ENCODE results near the gene SIGLEC1. TPM values are rescaled to one million over a fixed set of nuclear protein-coding genes. Genes with fewer than 3 reads are reported as not detected.

SIGLEC1 gene
- not detected in 2 replicates for total RNA-seq
- polyA plus RNA-seq, result not detected in 2 replicates
- not detected in 2 replicates for polyA plus RNA-seq (2011; cell fraction: cytosol; rRNA removed)
- not detected in 2 replicates for polyA plus RNA-seq (2011; cell fraction: nucleus; rRNA removed)
- not detected in 2 replicates for polyA plus RNA-seq (2012)
- not detected in 2 replicates for polyA minus RNA-seq
- not detected for polyA minus RNA-seq (2011; cell fraction: cytosol; rRNA and poly(A)+ RNA removed)
- polyA minus RNA-seq (2011; cell fraction: nucleus; rRNA and poly(A)+ RNA removed), result not detected in 2 replicates
- Bru-seq, nascent RNA, result percentile 5 among the genes with signal in this experiment
- BruChase-seq, experiment 1, labeled RNA remaining after a 6-hour chase, result not detected
- BruChase-seq, experiment 2, labeled RNA remaining after a 2-hour chase, result not detected
- long read RNA-seq, result 0 reads

DNA sequence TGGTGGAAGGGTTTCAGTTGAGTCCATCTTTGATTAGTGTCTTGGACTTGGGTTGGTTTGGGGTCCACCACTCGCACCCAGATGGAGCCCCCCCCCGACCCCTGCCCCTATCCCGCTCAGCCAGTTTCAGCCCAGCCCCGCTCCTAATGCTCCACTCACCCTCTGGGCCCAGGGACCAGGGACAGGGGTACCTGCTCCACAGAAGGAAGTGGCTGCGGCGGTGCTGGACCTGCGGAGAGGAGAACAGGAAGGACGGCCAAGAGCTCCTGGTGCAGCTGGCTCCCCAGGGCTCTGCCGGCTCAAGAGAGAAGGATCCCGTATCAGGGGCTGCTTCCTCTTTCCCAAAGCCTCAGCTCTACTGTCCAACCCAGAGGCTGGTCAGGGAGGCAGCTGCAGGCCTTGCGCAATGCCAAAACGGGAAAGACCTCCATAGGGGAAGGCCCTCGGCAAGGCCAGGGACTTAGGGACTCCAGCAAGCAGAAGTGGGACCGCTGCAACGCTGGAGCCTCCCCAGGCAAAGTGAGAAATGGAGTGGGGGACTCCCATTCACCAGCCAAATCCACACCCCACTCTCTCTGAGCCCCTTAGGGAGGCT is at the start of gene SIGLEC1:
TSS of gene SIGLEC1 (minus strand) at position 322 of the 595 bp plus-strand sequence. CDS start 5,472 bp downstream, outside the sequence.
- dilution Hi-C loops (cut with MboI; ENCODE audit: extremely low pct_ligation_motif_present, low sequenced_read_pairs), result no loop called here
- no peaks in the 10 kb centered on the region for H4K20me1 ChIP-seq (replicated peaks; ENCODE audit: control insufficient read depth, extremely low read depth, insufficient read depth, low read length)
- no peaks in the 10 kb centered on the region for H3K27me3 ChIP-seq (ENCODE audit: control insufficient read depth in 2 of 2, insufficient read depth in 2 of 2, low read length in 2 of 2)
- TF ChIP-seq, protein P1, sequence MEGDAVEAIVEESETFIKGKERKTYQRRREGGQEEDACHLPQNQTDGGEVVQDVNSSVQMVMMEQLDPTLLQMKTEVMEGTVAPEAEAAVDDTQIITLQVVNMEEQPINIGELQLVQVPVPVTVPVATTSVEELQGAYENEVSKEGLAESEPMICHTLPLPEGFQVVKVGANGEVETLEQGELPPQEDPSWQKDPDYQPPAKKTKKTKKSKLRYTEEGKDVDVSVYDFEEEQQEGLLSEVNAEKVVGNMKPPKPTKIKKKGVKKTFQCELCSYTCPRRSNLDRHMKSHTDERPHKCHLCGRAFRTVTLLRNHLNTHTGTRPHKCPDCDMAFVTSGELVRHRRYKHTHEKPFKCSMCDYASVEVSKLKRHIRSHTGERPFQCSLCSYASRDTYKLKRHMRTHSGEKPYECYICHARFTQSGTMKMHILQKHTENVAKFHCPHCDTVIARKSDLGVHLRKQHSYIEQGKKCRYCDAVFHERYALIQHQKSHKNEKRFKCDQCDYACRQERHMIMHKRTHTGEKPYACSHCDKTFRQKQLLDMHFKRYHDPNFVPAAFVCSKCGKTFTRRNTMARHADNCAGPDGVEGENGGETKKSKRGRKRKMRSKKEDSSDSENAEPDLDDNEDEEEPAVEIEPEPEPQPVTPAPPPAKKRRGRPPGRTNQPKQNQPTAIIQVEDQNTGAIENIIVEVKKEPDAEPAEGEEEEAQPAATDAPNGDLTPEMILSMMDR (IDR thresholded peaks at IDR 0.05; ENCODE audit: extremely low read depth in 1 of 2, insufficient read depth in 1 of 2, low read depth in 1 of 2, low read length in 2 of 2), result no peak
- no peak for TF ChIP-seq EZH2 (IDR thresholded peaks at IDR 0.05; ENCODE audit: borderline replicate concordance, low read depth, low read length, severe bottlenecking)
- TF ChIP-seq POLR2A (IDR thresholded peaks at IDR 0.05; ENCODE audit: low read depth, low read length), result no peak
- TF ChIP-seq, protein P2, sequence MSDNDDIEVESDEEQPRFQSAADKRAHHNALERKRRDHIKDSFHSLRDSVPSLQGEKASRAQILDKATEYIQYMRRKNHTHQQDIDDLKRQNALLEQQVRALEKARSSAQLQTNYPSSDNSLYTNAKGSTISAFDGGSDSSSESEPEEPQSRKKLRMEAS (IDR thresholded peaks at IDR 0.05; ENCODE audit: insufficient read depth, insufficient read length), result no peak
- TF ChIP-seq MYC (IDR thresholded peaks at IDR 0.05; ENCODE audit: low read depth, low read length), result no peak
- no peak for TF ChIP-seq POLR2AphosphoS5 (IDR thresholded peaks at IDR 0.05; ENCODE audit: insufficient read depth, low read depth, low read length)
- no peak for TF ChIP-seq FOS (IDR thresholded peaks at IDR 0.05; ENCODE audit: borderline replicate concordance, insufficient read depth, low read length)
- no peak for TF ChIP-seq JUN (IDR thresholded peaks at IDR 0.05; ENCODE audit: borderline replicate concordance, insufficient read depth, insufficient read length, low read depth)
- no peak for TF ChIP-seq GATA2 (IDR thresholded peaks at IDR 0.05; ENCODE audit: insufficient read depth, insufficient read length, low read depth, low read length)
- no peak within 1 kb of the TSS for H3K9ac ChIP-seq (replicated peaks; ENCODE audit: extremely low read depth, insufficient read depth, low read length)
- no peak within 1 kb of the TSS for H2AFZ ChIP-seq (ENCODE audit: low read depth, low read length)
- H3K9me3 ChIP-seq (replicated peaks; ENCODE audit: control insufficient read depth, insufficient read depth, low read length), result no peaks in the 10 kb centered on the region
- POLR2A ChIA-PET, result no interaction called here
- no peaks in the 10 kb centered on the region for H3K9me1 ChIP-seq (replicated peaks; ENCODE audit: control insufficient read depth, extremely low read depth, insufficient read depth, low read length)
- CTCF ChIA-PET, result interaction anchor here (0.7 to 5.7 kb wide), 3 partner anchors 34 to 149 kb away, joined by 4 to 346 read pairs (median 4); partner anchors contain the start of genes ADAM33 and SPEF1
- DNase-seq (ENCODE audit: low read depth, low spot score) (no peak), FAIRE-seq (no peak)
- no peak within 1 kb of the TSS for H3K4me2 ChIP-seq (ENCODE audit: insufficient read depth, low read length)
- no peaks in the 10 kb centered on the region for H3K36me3 ChIP-seq (ENCODE audit: control insufficient read depth in 2 of 2, extremely low read depth in 1 of 2, insufficient read depth in 2 of 2, low read length in 2 of 2)
- intact Hi-C loops (cut with micrococcal nuclease), result no loop called here
- no TSS peak for BruUV-seq (replicated peaks)
- H3K27ac ChIP-seq (ENCODE audit: insufficient read depth, low read depth, low read length), result no peak within 1 kb of the TSS
- H3K79me2 ChIP-seq (ENCODE audit: control insufficient read depth, insufficient read depth, low read length), result no peaks in the 10 kb centered on the region
- H3K4me3 ChIP-seq (replicated peaks in 1 of 3; ENCODE audit: insufficient read depth in 1 of 3, low read depth in 1 of 3, low read length in 3 of 3), result no peak within 1 kb of the TSS
- H3K4me1 ChIP-seq (ENCODE audit: control insufficient read depth, extremely low read depth, insufficient read depth, low read length), result no peaks in the 10 kb centered on the region
